PC-3 (cell line): ENCODE measurements around the gene HEXIM1. TPM values are rescaled to one million over a fixed set of nuclear protein-coding genes. Genes with fewer than 3 reads are reported as not detected.

Experiments
- ATAC-seq: fragments of 200-7000 bp; cut with Tn5 transposase; 2 replicates; pipeline ENCODE4 v1.9.1; 2020; ENCODE audit warnings: mild to moderate bottlenecking, moderate library complexity
- BruUV-seq: library from RNA; stranded (reverse); fragments of 400-500 nt; replicated peaks from 2 replicates; lab custom pipeline; 2021; lab: Mats Ljungman, UMichigan
- CTCF ChIA-PET: fragments of 300-600 bp; sonication (Branson Sonifier 250); formaldehyde crosslinking; loops from one replicate; lab custom pipeline; 2022; ENCODE audit warnings: antibody characterized with exemption; lab: Charles Lee
- POLR2A ChIA-PET: fragments of 300-600 bp; sonication (Branson Sonifier 250); formaldehyde crosslinking; loops from one replicate; lab custom pipeline; 2022; ENCODE audit warnings: antibody characterized with exemption; ENCODE audit not compliant: unreplicated experiment; lab: Charles Lee
- DNase-seq: peaks from one replicate; pipeline ENCODE4 v3.0.0-alpha.2; 2015
- H2AFZ ChIP-seq: fragments of 300-600 bp; sonication (generic); 2 replicates; pipeline ENCODE4 v1.6.0; 2016; ENCODE audit warnings: antibody characterized with exemption, low read length
- H3F3A ChIP-seq: fragments of 300-600 bp; sonication (generic); one replicate; pipeline ENCODE4 v1.6.0; 2017; ENCODE audit warnings: antibody characterized with exemption, low read length, control low read depth, mild to moderate bottlenecking; ENCODE audit not compliant: unreplicated experiment
- H3K27ac ChIP-seq: fragments of 300-600 bp; sonication (generic); 2 replicates; pipeline ENCODE4 v1.5.1; 2016; ENCODE audit warnings: mild to moderate bottlenecking, low read length
- H3K27me3 ChIP-seq: fragments of 300-600 bp; sonication (generic); 2 replicates; pipeline ENCODE4 v1.6.1; 2016; ENCODE audit warnings: low read length, mixed read lengths
- H3K36me3 ChIP-seq: fragments of 300-600 bp; sonication (generic); 2 replicates; pipeline ENCODE4 v1.6.1; 2016; ENCODE audit warnings: low read depth, mixed run types, low read length, mixed read lengths
- H3K4me1 ChIP-seq: fragments of 300-600 bp; sonication (generic); 2 replicates; pipeline ENCODE4 v1.5.1; 2016; ENCODE audit warnings: low read length; ENCODE audit not compliant: insufficient read depth
- H3K4me2 ChIP-seq: fragments of 300-600 bp; sonication (generic); 2 replicates; pipeline ENCODE4 v1.6.0; 2016; ENCODE audit warnings: low read length
- H3K4me3 ChIP-seq: fragments of 300-600 bp; sonication (generic); 2 replicates; pipeline ENCODE4 v1.5.1; 2016; ENCODE audit warnings: mild to moderate bottlenecking, low read length, mixed read lengths
- H3K79me2 ChIP-seq: fragments of 300-600 bp; sonication (generic); 2 replicates; pipeline ENCODE4 v1.6.1; 2017; ENCODE audit warnings: low read length, mixed read lengths
- H3K9ac ChIP-seq: fragments of 300-600 bp; sonication (generic); 2 replicates; pipeline ENCODE4 v1.6.0; 2016; ENCODE audit warnings: mild to moderate bottlenecking, low read length
- H3K9me2 ChIP-seq: fragments of 300-600 bp; sonication (generic); replicated peaks from 2 replicates; pipeline ENCODE4 v1.6.1; 2016; ENCODE audit warnings: mixed run types, low read length, mixed read lengths
- H3K9me3 ChIP-seq: fragments of 300-600 bp; sonication (generic); 2 replicates; pipeline ENCODE4 v1.6.1; 2016; ENCODE audit warnings: low read length, mixed read lengths
- H4K20me1 ChIP-seq: fragments of 300-600 bp; sonication (generic); 2 replicates; pipeline ENCODE4 v1.6.1; 2016; ENCODE audit warnings: low read length, mixed read lengths
- EZH2 ChIP-seq: fragments of 300-600 bp; sonication (generic); IDR thresholded peaks from one replicate; pipeline ENCODE4 v1.6.1; 2017; ENCODE audit warnings: antibody characterized with exemption, mild to moderate bottlenecking, low read length; ENCODE audit not compliant: unreplicated experiment
- EZH2phosphoT487 ChIP-seq: fragments of 300-600 bp; sonication (generic); IDR thresholded peaks from 2 replicates; pipeline ENCODE4 v1.6.1; 2018; ENCODE audit warnings: mild to moderate bottlenecking, antibody characterized with exemption, low read length, borderline replicate concordance
- intact Hi-C: fragments of 100-400 bp; cut with micrococcal nuclease; formaldehyde crosslinking; loops from 2 replicates; pipeline ENCODE4 v1.9.0; 2023
- total RNA-seq: library from RNA; depleted of rRNA; stranded (reverse); fragments of >200 nt; gene quantifications from 2 replicates; pipeline ENCODE4 v1.2.3, GENCODE V29; 2014
- TF ChIP-seq, protein P1 (sequence below): fragments of 300-600 bp; sonication (generic); conservative IDR thresholded peaks from 2 replicates; pipeline ENCODE4 v1.5.1; 2017; ENCODE audit warnings: antibody characterized with exemption, low read depth, mild to moderate bottlenecking, low read length

HEXIM1 gene
- total RNA-seq, 1 experiment from 2014 or later, result 47.3 TPM

DNA sequence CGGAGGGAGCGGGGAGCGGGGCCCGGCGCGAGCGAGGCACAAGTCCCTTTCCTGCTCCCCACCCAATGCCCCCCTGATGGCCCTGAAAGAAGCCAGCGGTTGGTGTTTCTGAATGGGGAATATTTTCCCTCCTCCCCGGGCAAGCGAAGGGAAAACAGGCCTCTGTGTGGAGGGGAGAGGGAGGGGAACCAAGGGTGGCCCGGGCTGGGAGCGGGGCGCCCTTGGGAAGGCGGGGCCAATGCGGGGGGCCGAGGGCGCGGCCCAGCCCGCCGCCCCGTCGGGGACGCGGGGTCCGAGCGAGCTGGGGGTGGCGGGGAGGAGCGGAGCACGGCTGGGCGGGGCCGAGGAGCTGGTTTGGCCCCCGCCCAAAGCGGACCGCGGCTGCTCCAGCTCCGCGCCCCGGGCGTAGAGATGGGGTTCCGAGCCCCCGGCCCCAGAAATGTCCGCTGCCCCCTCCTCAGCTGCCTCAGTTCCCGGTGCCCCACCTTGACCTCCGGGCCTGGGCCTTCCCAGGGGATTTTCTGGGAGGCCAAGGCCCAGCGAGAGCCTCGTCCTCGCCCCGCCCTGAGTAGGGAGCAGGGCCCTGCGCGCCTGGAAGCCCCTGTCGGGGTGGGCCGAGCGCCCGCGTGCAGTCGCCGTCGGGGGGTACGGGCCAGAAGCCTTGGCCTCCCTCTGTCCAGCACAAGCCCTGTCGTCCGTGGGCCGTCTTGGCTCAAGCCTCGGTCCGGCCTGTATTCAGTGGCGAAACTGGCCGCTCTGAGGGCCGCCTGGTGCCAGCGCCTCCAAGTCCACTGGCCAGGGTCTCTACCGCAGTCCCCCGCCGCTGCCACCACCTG, 3.9 kb upstream of the HEXIM1 start:
- intact Hi-C loops, result no loop called here
- ChIA-PET CTCF (interaction anchor here (0.5 to 1.0 kb wide), 2 partner anchors 9 to 10 kb away, joined by 3 to 15 read pairs; partner anchors contain the start of gene ACBD4), POLR2A (interaction anchor here (0.6 kb wide), 2 partner anchors 11 to 40 kb away, joined by 4 to 6 read pairs; no protein-coding TSS in a partner anchor)
- H3K36me3 ChIP-seq, result no peaks in the 10 kb centered on the region
- no peaks in the 10 kb centered on the region for H3K9me2 ChIP-seq
- peaks cover 3% of the 10 kb centered on the region for H3F3A ChIP-seq
- peaks cover 10% of the 10 kb centered on the region for H4K20me1 ChIP-seq
- no peak for TF ChIP-seq EZH2
- TF ChIP-seq EZH2phosphoT487, result no peak
- TF ChIP-seq, protein P1, sequence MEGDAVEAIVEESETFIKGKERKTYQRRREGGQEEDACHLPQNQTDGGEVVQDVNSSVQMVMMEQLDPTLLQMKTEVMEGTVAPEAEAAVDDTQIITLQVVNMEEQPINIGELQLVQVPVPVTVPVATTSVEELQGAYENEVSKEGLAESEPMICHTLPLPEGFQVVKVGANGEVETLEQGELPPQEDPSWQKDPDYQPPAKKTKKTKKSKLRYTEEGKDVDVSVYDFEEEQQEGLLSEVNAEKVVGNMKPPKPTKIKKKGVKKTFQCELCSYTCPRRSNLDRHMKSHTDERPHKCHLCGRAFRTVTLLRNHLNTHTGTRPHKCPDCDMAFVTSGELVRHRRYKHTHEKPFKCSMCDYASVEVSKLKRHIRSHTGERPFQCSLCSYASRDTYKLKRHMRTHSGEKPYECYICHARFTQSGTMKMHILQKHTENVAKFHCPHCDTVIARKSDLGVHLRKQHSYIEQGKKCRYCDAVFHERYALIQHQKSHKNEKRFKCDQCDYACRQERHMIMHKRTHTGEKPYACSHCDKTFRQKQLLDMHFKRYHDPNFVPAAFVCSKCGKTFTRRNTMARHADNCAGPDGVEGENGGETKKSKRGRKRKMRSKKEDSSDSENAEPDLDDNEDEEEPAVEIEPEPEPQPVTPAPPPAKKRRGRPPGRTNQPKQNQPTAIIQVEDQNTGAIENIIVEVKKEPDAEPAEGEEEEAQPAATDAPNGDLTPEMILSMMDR, result no peak
- H3K27ac ChIP-seq, result no peak overlapping the region
- H3K9ac ChIP-seq, result peak overlapping the region; percentile 22; the same call in 1 of the 2 replicates
- peak overlapping the region; percentile 74 for H3K4me2 ChIP-seq
- H3K79me2 ChIP-seq, result peaks cover 17% of the 10 kb centered on the region
- no peaks in the 10 kb centered on the region for H3K9me3 ChIP-seq
- ATAC-seq, result no peak; the same call in 1 of the 2 replicates
- peak overlapping the region; percentile 73 for H2AFZ ChIP-seq
- no peaks in the 10 kb centered on the region for H3K27me3 ChIP-seq
- peaks cover 16% of the 10 kb centered on the region for H3K4me1 ChIP-seq
- no TSS peak for BruUV-seq
- no peak for DNase-seq
- H3K4me3 ChIP-seq, result peak overlapping the region; percentile 43; the same call in 1 of the 2 replicates

DNA sequence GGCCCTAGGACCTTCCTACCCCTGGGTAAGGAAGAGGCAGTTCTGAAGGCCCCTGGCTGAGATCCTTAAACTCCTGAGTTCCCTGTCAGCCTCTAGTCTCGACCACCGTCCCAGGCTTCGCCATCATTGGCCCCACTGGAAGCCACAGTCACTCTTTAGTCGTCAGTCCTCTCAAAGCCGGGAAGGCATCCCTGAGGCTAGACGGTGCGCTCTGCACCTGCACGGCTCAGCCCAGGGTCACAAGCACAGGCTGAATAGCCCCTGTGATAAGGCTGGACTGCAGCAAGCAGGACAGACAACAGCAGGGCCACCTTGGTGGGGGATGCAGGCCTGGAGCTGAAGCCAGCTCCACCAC, 3.3 kb upstream of the HEXIM1 start:
- intact Hi-C loops, result no loop called here
- no peaks in the 10 kb centered on the region for H3K36me3 ChIP-seq
- peaks cover 3% of the 10 kb centered on the region for H3F3A ChIP-seq
- no peak for ATAC-seq
- H3K79me2 ChIP-seq, result peaks cover 23% of the 10 kb centered on the region
- peak overlapping the region; percentile 74; the same call in 1 of the 2 replicates for H3K4me2 ChIP-seq
- no peak overlapping the region for H3K9ac ChIP-seq
- no TSS peak for BruUV-seq
- H2AFZ ChIP-seq, result no peak overlapping the region
- no peak for DNase-seq
- peaks cover 16% of the 10 kb centered on the region for H4K20me1 ChIP-seq
- no peak overlapping the region for H3K4me3 ChIP-seq
- TF ChIP-seq EZH2phosphoT487, result no peak
- TF ChIP-seq EZH2, result no peak
- TF ChIP-seq, protein P1, result no peak
- H3K9me2 ChIP-seq, result no peaks in the 10 kb centered on the region
- no peaks in the 10 kb centered on the region for H3K9me3 ChIP-seq
- no peaks in the 10 kb centered on the region for H3K27me3 ChIP-seq
- no peak overlapping the region for H3K27ac ChIP-seq
- ChIA-PET CTCF (interaction anchor here (1.0 kb wide), 1 partner anchor 10 kb away, joined by 15 read pairs; the partner anchor contains the start of gene ACBD4), POLR2A (no interaction called here)
- peaks cover 16% of the 10 kb centered on the region for H3K4me1 ChIP-seq

DNA sequence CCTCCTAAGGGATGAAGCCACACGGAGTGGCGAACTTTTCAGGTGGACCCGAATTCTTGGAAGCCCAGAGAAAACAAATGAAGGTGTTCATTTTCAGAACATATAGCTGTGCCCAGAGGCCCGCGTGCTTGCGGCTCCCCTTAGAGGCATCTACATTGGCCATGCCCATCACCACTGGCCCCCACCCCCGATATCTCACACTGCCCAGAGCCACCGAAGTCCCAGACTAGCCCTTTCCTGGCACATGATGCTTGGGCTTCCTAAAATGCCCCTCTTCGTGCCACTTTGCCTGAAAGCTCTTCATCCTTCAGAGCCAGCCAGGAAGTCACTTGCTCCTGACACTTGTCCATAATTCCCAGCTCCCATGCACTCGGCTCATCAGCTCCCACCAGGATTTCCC, 2.1 kb upstream of the HEXIM1 start:
- Histone ChIP-seq H3K9me2 (no peaks in the 10 kb centered on the region), H3K9me3 (no peaks in the 10 kb centered on the region), H3K9ac (no peak overlapping the region), H3K4me1 (peaks cover 19% of the 10 kb centered on the region), H3F3A (peaks cover 2% of the 10 kb centered on the region), H3K27ac (no peak overlapping the region), H3K36me3 (0 out of 2 replicates have a peak, but pooled peaks cover 4% of the 10 kb centered on the region), H3K4me3 (no peak overlapping the region), H3K79me2 (peaks cover 35% of the 10 kb centered on the region), H3K27me3 (no peaks in the 10 kb centered on the region), H2AFZ (no peak overlapping the region), H3K4me2 (peak overlapping the region; percentile 88), H4K20me1 (peaks cover 27% of the 10 kb centered on the region)
- CTCF ChIA-PET, result interaction anchor here (0.6 to 2.4 kb wide), 2 partner anchors 11 to 178 kb away, joined by 11 to 19 read pairs; partner anchors contain the start of genes ACBD4 and C1QL1
- BruUV-seq, result no TSS peak
- intact Hi-C loops, result no loop called here
- POLR2A ChIA-PET, result interaction anchor here (0.6 kb wide), 1 partner anchor 27 kb away, joined by 3 read pairs; no protein-coding TSS in a partner anchor
- no peak for ATAC-seq
- TF ChIP-seq EZH2phosphoT487 (no peak), EZH2 (no peak)
- TF ChIP-seq, protein P1, result no peak
- no peak for DNase-seq
